ENCODE results near the gene C19orf53. TPM values are rescaled to one million over a fixed set of nuclear protein-coding genes. Genes with fewer than 3 reads are reported as not detected.
A peak's percentile ranks its signal among the peaks of the same experiment; 100 is the strongest.

Gene C19orf53
- total RNA-seq, 1 donor from 2014 or later: 89.1 TPM

GRCh38 chr19:13823901-13824300, 49.6 kb downstream of the C19orf53 start:
- H3K4me3 Mint-ChIP-seq: no peak overlapping the region
- peaks cover 8% of the 10 kb centered on the region for H3K4me1 Mint-ChIP-seq
- TF ChIP-seq CTCF (conservative IDR thresholded peaks at IDR 0.05): no peak
- no peaks in the 10 kb centered on the region for H3K9me3 Mint-ChIP-seq
- peaks cover 8% of the 10 kb centered on the region for H3K36me3 Mint-ChIP-seq (ENCODE audit: low read depth)
- no peak overlapping the region for H3K27ac Mint-ChIP-seq (ENCODE audit: unreplicated experiment)
- H3K27me3 Mint-ChIP-seq (ENCODE audit: low read depth): no peaks in the 10 kb centered on the region
- no peak for DNase-seq (ENCODE audit: low read depth, low spot score)

- no peak for DNase-seq (ENCODE audit: low read depth, low spot score)
- H3K36me3 Mint-ChIP-seq (ENCODE audit: low read depth): peaks cover 9% of the 10 kb centered on the region
- H3K4me1 Mint-ChIP-seq: peaks cover 8% of the 10 kb centered on the region
- no peaks in the 10 kb centered on the region for H3K27me3 Mint-ChIP-seq (ENCODE audit: low read depth)
- H3K4me3 Mint-ChIP-seq: no peak overlapping the region
- no peaks in the 10 kb centered on the region for H3K9me3 Mint-ChIP-seq
- no peak overlapping the region for H3K27ac Mint-ChIP-seq (ENCODE audit: unreplicated experiment)
- no peak for TF ChIP-seq CTCF (conservative IDR thresholded peaks at IDR 0.05)
Observed at GRCh38 chr19:13824703-13825102, 50.4 kb downstream of the C19orf53 start.

GRCh38 chr19:13825489-13826441, 51.5 kb downstream of the C19orf53 start:
- TF ChIP-seq CTCF (conservative IDR thresholded peaks at IDR 0.05): no peak
- H3K4me1 Mint-ChIP-seq: peaks cover 8% of the 10 kb centered on the region
- H3K27me3 Mint-ChIP-seq (ENCODE audit: low read depth): no peaks in the 10 kb centered on the region
- DNase-seq (ENCODE audit: low read depth, low spot score): no peak
- peak overlapping the region; percentile 27 for H3K4me3 Mint-ChIP-seq
- no peak overlapping the region for H3K27ac Mint-ChIP-seq (ENCODE audit: unreplicated experiment)
- H3K36me3 Mint-ChIP-seq (ENCODE audit: low read depth): peaks cover 9% of the 10 kb centered on the region
- H3K9me3 Mint-ChIP-seq: no peaks in the 10 kb centered on the region

GRCh38 chr19:13826652-13827235, 52.5 kb downstream of the C19orf53 start:
- no peak for TF ChIP-seq CTCF (conservative IDR thresholded peaks at IDR 0.05)
- H3K4me1 Mint-ChIP-seq: peaks cover 8% of the 10 kb centered on the region
- no peak for DNase-seq (ENCODE audit: low read depth, low spot score)
- no peak overlapping the region for H3K27ac Mint-ChIP-seq (ENCODE audit: unreplicated experiment)
- H3K36me3 Mint-ChIP-seq (ENCODE audit: low read depth): peaks cover 9% of the 10 kb centered on the region
- H3K9me3 Mint-ChIP-seq: no peaks in the 10 kb centered on the region
- no peaks in the 10 kb centered on the region for H3K27me3 Mint-ChIP-seq (ENCODE audit: low read depth)
- no peak overlapping the region for H3K4me3 Mint-ChIP-seq

GRCh38 chr19:13827656-13828055, 53.4 kb downstream of the C19orf53 start:
- DNase-seq (ENCODE audit: low read depth, low spot score): no peak
- peaks cover 9% of the 10 kb centered on the region for H3K36me3 Mint-ChIP-seq (ENCODE audit: low read depth)
- H3K4me3 Mint-ChIP-seq: no peak overlapping the region
- peak overlapping the region; percentile 79 for H3K27ac Mint-ChIP-seq (ENCODE audit: unreplicated experiment)
- H3K27me3 Mint-ChIP-seq (ENCODE audit: low read depth): no peaks in the 10 kb centered on the region
- H3K9me3 Mint-ChIP-seq: no peaks in the 10 kb centered on the region
- peaks cover 8% of the 10 kb centered on the region for H3K4me1 Mint-ChIP-seq
- no peak for TF ChIP-seq CTCF (conservative IDR thresholded peaks at IDR 0.05)

Other genes starting within 250 kb of the C19orf53 start
- gene MRI1, start 9.9 kb upstream of the C19orf53 start, total RNA-seq: 24.0 TPM in 2 replicates
- 19.3 and 19.9 TPM in 2 replicates for gene ZSWIM4, start 21.0 kb downstream of the C19orf53 start, total RNA-seq
- 0.73 and 1.6 TPM in 2 replicates for gene NANOS3, start 102.7 kb downstream of the C19orf53 start, total RNA-seq
- 15.0 and 15.1 TPM in 2 replicates for gene BRME1, start 131.7 kb downstream of the C19orf53 start, total RNA-seq
- gene CC2D1A, start 131.7 kb downstream of the C19orf53 start, total RNA-seq: 31.7 and 32.4 TPM in 2 replicates
- gene PODNL1, start 164.0 kb downstream of the C19orf53 start, total RNA-seq: 0.14 and 0.42 TPM in 2 replicates
- gene DCAF15, start 178.1 kb downstream of the C19orf53 start, total RNA-seq: 83.5 and 85.6 TPM in 2 replicates
- 17.6 and 19.9 TPM in 2 replicates for gene RFX1, start 231.9 kb downstream of the C19orf53 start, total RNA-seq